GM21390 (cell line): Measurements from ENCODE around the gene ACER3.
"Not testable (repeated sequence)": the region's sequence is repeated elsewhere in the genome, so short reads cannot be mapped to it uniquely, and the experiment has no call there.

ENCODE experiments used
- ATAC-seq: cut with Tn5 transposase; IDR thresholded peaks from one replicate; pipeline ENCODE4 v1.9.1; 2021; ENCODE audit not compliant: unreplicated experiment

The ACER3 gene

GRCh38 chr11:76872959-76873827, 12.5 kb downstream of the ACER3 start:
- ATAC-seq = no peak

GRCh38 chr11:76878014-76878413, 17.3 kb downstream of the ACER3 start:
- ATAC-seq = no peak

- no peak for ATAC-seq
These were observed 19.6 kb downstream of the ACER3 start for GRCh38 chr11:76880314-76880713.

- ATAC-seq = no peak
These were observed 20.2 kb downstream of the ACER3 start for GRCh38 chr11:76880956-76881355.

- ATAC-seq = no peak
These were observed 24.8 kb downstream of the ACER3 start for GRCh38 chr11:76885390-76886097.

- ATAC-seq = no peak
These were observed 28.3 kb downstream of the ACER3 start for GRCh38 chr11:76888989-76889388.

GRCh38 chr11:76889411-76889975, 28.8 kb downstream of the ACER3 start:
- ATAC-seq = no peak

GRCh38 chr11:76890329-76890728, 29.6 kb downstream of the ACER3 start:
- no peak for ATAC-seq

GRCh38 chr11:76891285-76891684, 30.6 kb downstream of the ACER3 start:
- ATAC-seq = no peak

GRCh38 chr11:76891793-76892192, 31.1 kb downstream of the ACER3 start:
- no peak for ATAC-seq

GRCh38 chr11:76892306-76892705, 31.6 kb downstream of the ACER3 start:
- ATAC-seq = no peak

- ATAC-seq = no peak
These were observed 36.5 kb downstream of the ACER3 start for GRCh38 chr11:76897233-76897632.

- no peak for ATAC-seq
These were observed 40.4 kb downstream of the ACER3 start for GRCh38 chr11:76901144-76901543.

- ATAC-seq = not testable (repeated sequence)
These were observed 40.9 kb downstream of the ACER3 start for GRCh38 chr11:76901622-76902021.

- ATAC-seq = no peak
These were observed 41.6 kb downstream of the ACER3 start for GRCh38 chr11:76902121-76903014.

GRCh38 chr11:76903325-76903724, 42.6 kb downstream of the ACER3 start:
- ATAC-seq = no peak

GRCh38 chr11:76910620-76911414, 50.1 kb downstream of the ACER3 start:
- no peak for ATAC-seq

- no peak for ATAC-seq
These were observed 50.7 kb downstream of the ACER3 start for GRCh38 chr11:76911415-76911808.

GRCh38 chr11:76916712-76917111, 56.0 kb downstream of the ACER3 start:
- no peak for ATAC-seq

- no peak for ATAC-seq
These were observed 58.2 kb downstream of the ACER3 start for GRCh38 chr11:76918941-76919386.
